ENCODE results near the gene HS3ST2.
"Not testable (repeated sequence)": the region's sequence is repeated elsewhere in the genome, so short reads cannot be mapped to it uniquely, and the experiment has no call there.

The HS3ST2 gene

GRCh38 chr16:22816475-22816874, 2.5 kb downstream of the HS3ST2 start:
- DNase-seq (ENCODE audit: low spot score), result no peak
- no peak for TF ChIP-seq CTCF (IDR thresholded peaks at IDR 0.05; ENCODE audit: extremely low read depth, insufficient read depth, missing control alignments)
- in situ Hi-C loops (cut with MboI; ENCODE audit: low pct_unique_long_range_greater_than_20kb, low sequenced_read_pairs, unreplicated experiment), result no loop called here

GRCh38 chr16:22818736-22819135, 4.8 kb downstream of the HS3ST2 start:
- DNase-seq (ENCODE audit: low spot score); in situ Hi-C loops (cut with MboI; ENCODE audit: low pct_unique_long_range_greater_than_20kb, low sequenced_read_pairs, unreplicated experiment): not testable (repeated sequence)

GRCh38 chr16:22838681-22839080, 24.7 kb downstream of the HS3ST2 start:
- in situ Hi-C loops (cut with MboI; ENCODE audit: low pct_unique_long_range_greater_than_20kb, low sequenced_read_pairs, unreplicated experiment), result no loop called here
- DNase-seq (ENCODE audit: low spot score), result no peak
- no peak for TF ChIP-seq CTCF (IDR thresholded peaks at IDR 0.05; ENCODE audit: extremely low read depth, insufficient read depth, missing control alignments)

- in situ Hi-C loops (cut with MboI; ENCODE audit: low pct_unique_long_range_greater_than_20kb, low sequenced_read_pairs, unreplicated experiment), result not testable (repeated sequence)
Measured at GRCh38 chr16:22842031-22842430, 28.1 kb downstream of the HS3ST2 start.

GRCh38 chr16:22843122-22843521, 29.2 kb downstream of the HS3ST2 start:
- in situ Hi-C loops (cut with MboI; ENCODE audit: low pct_unique_long_range_greater_than_20kb, low sequenced_read_pairs, unreplicated experiment), result no loop called here
- no peak for TF ChIP-seq CTCF (IDR thresholded peaks at IDR 0.05; ENCODE audit: extremely low read depth, insufficient read depth, missing control alignments)
- no peak for DNase-seq (ENCODE audit: low spot score)

More at GRCh38 chr16:22842031-22842430, 28.1 kb downstream of the HS3ST2 start:
- not testable (repeated sequence) for DNase-seq (ENCODE audit: low spot score)

- no peak for DNase-seq (ENCODE audit: low spot score)
- no peak for TF ChIP-seq CTCF (IDR thresholded peaks at IDR 0.05; ENCODE audit: extremely low read depth, insufficient read depth, missing control alignments)
- in situ Hi-C loops (cut with MboI; ENCODE audit: low pct_unique_long_range_greater_than_20kb, low sequenced_read_pairs, unreplicated experiment), result no loop called here
Measured at GRCh38 chr16:22843856-22844255, 29.9 kb downstream of the HS3ST2 start.

GRCh38 chr16:22844416-22844815, 30.5 kb downstream of the HS3ST2 start:
- in situ Hi-C loops (cut with MboI; ENCODE audit: low pct_unique_long_range_greater_than_20kb, low sequenced_read_pairs, unreplicated experiment), result no loop called here
- no peak for DNase-seq (ENCODE audit: low spot score)
- TF ChIP-seq CTCF (IDR thresholded peaks at IDR 0.05; ENCODE audit: extremely low read depth, insufficient read depth, missing control alignments), result no peak

- in situ Hi-C loops (cut with MboI; ENCODE audit: low pct_unique_long_range_greater_than_20kb, low sequenced_read_pairs, unreplicated experiment), result no loop called here
- no peak for TF ChIP-seq CTCF (IDR thresholded peaks at IDR 0.05; ENCODE audit: extremely low read depth, insufficient read depth, missing control alignments)
- DNase-seq (ENCODE audit: low spot score), result no peak
Measured at GRCh38 chr16:22847100-22847499, 33.1 kb downstream of the HS3ST2 start.
